ENCODE results near the gene SLC12A2.

Gene SLC12A2

GRCh38 chr5:128118214-128118613 is 34.6 kb downstream of the SLC12A2 start:
- H3K9me3 Mint-ChIP-seq: peaks cover 6% of the 10 kb centered on the region
- H3K27ac Mint-ChIP-seq: no peak overlapping the region
- H3K27me3 Mint-ChIP-seq: no peaks in the 10 kb centered on the region
- H3K36me3 Mint-ChIP-seq: peaks cover 34% of the 10 kb centered on the region
- H3K4me1 Mint-ChIP-seq: no peaks in the 10 kb centered on the region
- no peak overlapping the region for H3K4me3 Mint-ChIP-seq

- peaks cover 11% of the 10 kb centered on the region for H3K36me3 Mint-ChIP-seq
- no peaks in the 10 kb centered on the region for H3K9me3 Mint-ChIP-seq
- no peaks in the 10 kb centered on the region for H3K4me1 Mint-ChIP-seq
- H3K27me3 Mint-ChIP-seq: no peaks in the 10 kb centered on the region
- H3K4me3 Mint-ChIP-seq: no peak overlapping the region
- H3K27ac Mint-ChIP-seq: no peak overlapping the region
Observed at GRCh38 chr5:128121651-128122050, 38.1 kb downstream of the SLC12A2 start.

GRCh38 chr5:128123936-128124335 is 40.4 kb downstream of the SLC12A2 start:
- Mint-ChIP-seq H3K4me1 (no peaks in the 10 kb centered on the region), H3K27ac (no peak overlapping the region), H3K36me3 (peaks cover 3% of the 10 kb centered on the region), H3K4me3 (no peak overlapping the region), H3K27me3 (no peaks in the 10 kb centered on the region), H3K9me3 (no peaks in the 10 kb centered on the region)

GRCh38 chr5:128126241-128126640 is 42.7 kb downstream of the SLC12A2 start:
- Mint-ChIP-seq H3K4me3 (no peak overlapping the region), H3K4me1 (no peaks in the 10 kb centered on the region), H3K27ac (no peak overlapping the region), H3K36me3 (peaks cover 8% of the 10 kb centered on the region), H3K27me3 (no peaks in the 10 kb centered on the region), H3K9me3 (no peaks in the 10 kb centered on the region)

DNA sequence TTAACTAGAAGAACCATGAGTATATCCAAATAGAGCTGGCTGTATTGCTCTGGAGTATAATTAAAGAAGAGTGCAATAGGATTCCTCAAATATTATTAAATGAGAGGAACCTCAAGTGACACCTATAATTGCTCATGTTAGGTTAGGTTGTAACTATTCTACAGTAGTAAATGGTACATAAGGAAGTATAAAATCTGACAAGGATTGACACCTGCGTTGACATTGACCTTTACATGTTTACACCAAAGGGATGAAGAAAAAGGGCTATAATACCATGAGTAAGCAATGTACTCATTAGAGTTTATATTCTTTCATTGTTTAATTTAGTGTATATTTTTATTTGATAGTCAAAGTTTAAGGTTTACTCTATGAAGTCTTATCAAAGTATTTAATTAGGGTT is 48.9 kb downstream of the SLC12A2 start:
- Mint-ChIP-seq H3K36me3 (peaks cover 31% of the 10 kb centered on the region), H3K27ac (no peak overlapping the region), H3K4me1 (no peaks in the 10 kb centered on the region), H3K27me3 (no peaks in the 10 kb centered on the region), H3K4me3 (no peak overlapping the region), H3K9me3 (no peaks in the 10 kb centered on the region)

GRCh38 chr5:128135286-128135685 is 51.7 kb downstream of the SLC12A2 start:
- Mint-ChIP-seq H3K9me3 (no peaks in the 10 kb centered on the region), H3K4me3 (no peak overlapping the region), H3K36me3 (peaks cover 37% of the 10 kb centered on the region), H3K4me1 (no peaks in the 10 kb centered on the region), H3K27ac (no peak overlapping the region), H3K27me3 (no peaks in the 10 kb centered on the region)

- Mint-ChIP-seq H3K9me3 (no peaks in the 10 kb centered on the region), H3K4me3 (no peak overlapping the region)
Observed at GRCh38 chr5:128143911-128144310, 60.3 kb downstream of the SLC12A2 start.

DNA sequence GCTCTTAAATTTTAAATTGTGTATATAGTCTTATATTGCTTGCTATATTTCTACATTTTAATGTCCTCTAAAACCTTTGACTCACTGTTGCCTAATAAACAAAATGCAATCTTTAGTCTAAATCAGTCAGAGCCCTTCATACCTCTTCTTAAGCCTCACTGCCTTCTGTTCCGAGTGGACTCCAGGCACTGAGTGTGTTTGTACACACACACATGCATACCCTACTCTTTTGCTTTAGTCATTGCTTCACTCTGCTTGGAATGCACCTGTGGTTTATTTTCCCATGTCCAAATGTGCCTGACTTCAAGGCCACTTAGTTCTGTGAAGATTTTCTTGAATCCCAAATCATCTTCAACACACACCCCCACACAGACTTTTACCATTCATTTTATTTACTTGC is 60.9 kb downstream of the SLC12A2 start:
- Mint-ChIP-seq H3K27me3 (no peaks in the 10 kb centered on the region), H3K4me1 (no peaks in the 10 kb centered on the region), H3K9me3 (no peaks in the 10 kb centered on the region), H3K27ac (no peak overlapping the region), H3K4me3 (no peak overlapping the region), H3K36me3 (peaks cover 17% of the 10 kb centered on the region)

More at GRCh38 chr5:128143911-128144310, 60.3 kb downstream of the SLC12A2 start:
- Mint-ChIP-seq H3K27ac (no peak overlapping the region), H3K36me3 (peaks cover 13% of the 10 kb centered on the region), H3K4me1 (no peaks in the 10 kb centered on the region), H3K27me3 (no peaks in the 10 kb centered on the region)

- H3K27ac Mint-ChIP-seq: no peak overlapping the region
- no peak overlapping the region for H3K4me3 Mint-ChIP-seq
- no peaks in the 10 kb centered on the region for H3K9me3 Mint-ChIP-seq
- no peaks in the 10 kb centered on the region for H3K4me1 Mint-ChIP-seq
- no peaks in the 10 kb centered on the region for H3K27me3 Mint-ChIP-seq
- H3K36me3 Mint-ChIP-seq: peaks cover 18% of the 10 kb centered on the region
Observed at GRCh38 chr5:128146671-128147070, 63.1 kb downstream of the SLC12A2 start.

DNA sequence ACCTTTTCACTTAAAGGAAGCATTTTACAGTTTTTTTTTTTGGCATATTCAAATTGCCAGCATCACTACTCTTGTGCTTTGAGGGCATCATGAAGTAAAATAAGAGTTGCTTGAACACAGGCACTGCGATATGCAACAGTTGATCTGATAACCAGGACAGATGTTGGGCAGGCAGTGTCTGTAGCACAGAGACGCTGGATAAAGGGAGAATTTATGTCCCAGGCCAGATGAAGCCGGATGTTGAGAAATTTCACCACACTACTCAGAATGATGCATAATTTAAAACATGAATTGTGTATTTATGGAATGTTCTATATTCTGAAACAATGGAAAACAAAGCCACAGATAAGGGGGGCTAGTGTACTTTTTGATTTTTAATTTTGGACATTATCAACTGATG is 71.4 kb downstream of the SLC12A2 start:
- no peak overlapping the region for H3K4me3 Mint-ChIP-seq
- no peak overlapping the region for H3K27ac Mint-ChIP-seq
- H3K4me1 Mint-ChIP-seq: no peaks in the 10 kb centered on the region
- no peaks in the 10 kb centered on the region for H3K9me3 Mint-ChIP-seq
- H3K27me3 Mint-ChIP-seq: no peaks in the 10 kb centered on the region
- H3K36me3 Mint-ChIP-seq: peaks cover 37% of the 10 kb centered on the region

DNA sequence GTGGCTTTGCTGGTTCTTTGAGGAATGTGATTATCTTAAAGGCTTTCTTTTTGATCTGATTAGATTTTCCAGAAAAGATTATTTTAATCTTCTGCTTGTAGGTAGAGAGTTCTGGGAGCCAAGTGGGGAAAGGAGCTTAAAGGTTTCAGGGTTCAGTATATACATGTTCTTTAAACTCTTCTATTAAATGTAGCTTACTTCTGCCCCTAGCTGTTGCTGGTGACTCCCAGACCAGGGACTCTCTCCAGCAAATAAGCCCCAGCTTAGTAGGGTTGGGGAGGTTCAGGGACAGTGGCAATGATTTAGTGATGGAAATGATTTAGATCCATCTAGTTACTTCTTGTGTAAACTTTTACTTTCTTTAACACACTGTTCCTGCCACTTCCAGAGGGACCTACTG is 72.2 kb downstream of the SLC12A2 start:
- no peak overlapping the region for H3K4me3 Mint-ChIP-seq
- H3K27ac Mint-ChIP-seq: no peak overlapping the region
- H3K4me1 Mint-ChIP-seq: no peaks in the 10 kb centered on the region
- H3K36me3 Mint-ChIP-seq: peaks cover 42% of the 10 kb centered on the region
- H3K27me3 Mint-ChIP-seq: no peaks in the 10 kb centered on the region
- no peaks in the 10 kb centered on the region for H3K9me3 Mint-ChIP-seq

DNA sequence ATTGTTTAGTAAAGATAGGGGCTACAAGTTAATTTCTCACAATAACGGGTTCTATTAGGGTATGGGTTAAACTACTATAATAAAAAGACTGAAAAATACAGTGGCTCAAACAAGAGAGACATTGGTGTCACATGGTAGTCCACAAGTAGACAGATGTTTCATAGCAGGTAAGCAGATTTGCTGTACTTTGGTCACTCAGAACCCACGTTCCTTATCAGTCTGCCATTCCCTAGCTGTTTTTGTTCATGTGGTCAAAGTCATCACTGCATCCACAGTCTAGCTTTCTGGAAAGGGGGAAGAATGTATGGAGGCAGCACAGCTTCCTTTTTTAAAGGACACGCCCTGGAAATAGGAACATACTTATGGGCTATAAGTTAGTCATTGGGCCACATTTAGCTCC is 73.0 kb downstream of the SLC12A2 start:
- no peak overlapping the region for H3K4me3 Mint-ChIP-seq
- no peaks in the 10 kb centered on the region for H3K9me3 Mint-ChIP-seq
- H3K27ac Mint-ChIP-seq: no peak overlapping the region
- no peaks in the 10 kb centered on the region for H3K27me3 Mint-ChIP-seq
- H3K36me3 Mint-ChIP-seq: peaks cover 40% of the 10 kb centered on the region
- no peaks in the 10 kb centered on the region for H3K4me1 Mint-ChIP-seq

DNA sequence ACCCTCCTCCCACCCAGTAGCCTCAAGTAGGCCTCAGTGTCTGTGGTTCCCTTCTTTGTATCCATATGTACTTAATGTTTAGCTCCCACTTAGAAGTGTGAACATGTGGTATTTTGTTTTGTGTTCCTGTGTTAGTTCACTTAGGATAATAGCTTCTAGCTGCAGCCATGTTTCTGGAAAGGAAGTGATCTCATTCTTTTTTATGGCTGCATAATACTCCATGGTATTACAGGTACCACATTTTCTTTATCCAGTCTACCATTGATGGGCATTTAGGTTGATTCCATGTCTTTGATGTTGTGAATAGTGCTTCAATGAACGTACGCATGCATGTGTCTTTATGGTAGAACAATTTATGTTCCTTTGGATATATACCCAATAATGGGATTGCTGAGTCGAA is 74.8 kb downstream of the SLC12A2 start:
- H3K4me1 Mint-ChIP-seq: no peaks in the 10 kb centered on the region
- H3K36me3 Mint-ChIP-seq: peaks cover 42% of the 10 kb centered on the region
- no peak overlapping the region for H3K4me3 Mint-ChIP-seq
- H3K9me3 Mint-ChIP-seq: no peaks in the 10 kb centered on the region
- H3K27ac Mint-ChIP-seq: no peak overlapping the region
- H3K27me3 Mint-ChIP-seq: no peaks in the 10 kb centered on the region

GRCh38 chr5:128163991-128164390 is 80.4 kb downstream of the SLC12A2 start:
- no peak overlapping the region for H3K27ac Mint-ChIP-seq
- H3K27me3 Mint-ChIP-seq: no peaks in the 10 kb centered on the region
- no peaks in the 10 kb centered on the region for H3K9me3 Mint-ChIP-seq
- H3K4me1 Mint-ChIP-seq: no peaks in the 10 kb centered on the region
- no peak overlapping the region for H3K4me3 Mint-ChIP-seq
- H3K36me3 Mint-ChIP-seq: peaks cover 29% of the 10 kb centered on the region

DNA sequence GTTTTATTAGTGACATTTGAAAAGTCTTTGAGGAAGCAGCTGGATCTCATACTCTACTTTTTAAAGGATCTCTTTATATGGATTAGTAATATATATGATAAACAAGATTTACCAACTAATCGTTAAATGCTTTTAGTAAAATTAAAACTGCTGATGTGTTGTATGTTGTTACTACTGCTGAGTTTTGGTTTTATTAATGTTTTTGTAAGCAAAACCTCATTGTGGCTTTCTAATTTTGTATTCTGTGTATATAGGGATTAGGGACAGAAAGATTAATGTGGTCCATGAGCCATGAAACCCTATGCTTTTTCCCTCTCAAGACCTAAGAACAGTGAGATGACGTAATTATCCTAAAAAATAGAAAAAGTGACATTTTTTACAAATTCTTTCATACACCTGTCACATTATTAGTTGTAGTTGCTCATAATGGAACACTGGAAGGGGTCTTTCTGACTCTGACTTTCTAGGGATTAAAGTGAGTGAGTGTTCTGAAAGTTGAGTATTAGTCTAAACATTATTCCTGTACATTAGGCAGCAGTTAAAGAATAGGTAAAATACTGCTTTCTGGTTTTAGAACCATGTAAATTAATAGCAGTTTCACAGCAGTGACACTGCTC is 85.9 kb downstream of the SLC12A2 start:
- no peaks in the 10 kb centered on the region for H3K27me3 Mint-ChIP-seq
- H3K9me3 Mint-ChIP-seq: no peaks in the 10 kb centered on the region
- H3K36me3 Mint-ChIP-seq: peaks cover 14% of the 10 kb centered on the region
- H3K4me3 Mint-ChIP-seq: no peak overlapping the region
- H3K4me1 Mint-ChIP-seq: no peaks in the 10 kb centered on the region
- H3K27ac Mint-ChIP-seq: no peak overlapping the region

DNA sequence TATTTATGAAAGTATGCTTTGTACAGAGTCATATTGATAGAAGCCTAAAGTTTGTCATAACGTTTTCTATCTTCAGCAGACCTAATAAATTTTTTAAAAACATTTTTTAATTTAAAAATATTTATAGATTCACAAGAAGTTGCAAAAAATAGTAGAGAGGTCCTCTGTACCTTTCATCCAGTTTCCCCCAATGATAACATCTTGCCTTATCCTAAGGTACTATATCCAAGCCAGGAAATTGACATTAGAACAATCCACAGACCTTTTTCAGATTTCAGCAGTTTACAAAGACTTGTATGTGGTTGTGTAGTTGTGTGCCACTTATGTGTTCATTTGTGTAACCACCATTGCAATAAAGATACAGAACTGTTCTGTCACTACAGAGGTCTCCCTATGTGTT is 88.5 kb downstream of the SLC12A2 start:
- Mint-ChIP-seq H3K4me3 (no peak overlapping the region), H3K36me3 (peaks cover 7% of the 10 kb centered on the region), H3K4me1 (no peaks in the 10 kb centered on the region), H3K9me3 (no peaks in the 10 kb centered on the region), H3K27me3 (no peaks in the 10 kb centered on the region), H3K27ac (no peak overlapping the region)

GRCh38 chr5:128174951-128175350 is 91.4 kb downstream of the SLC12A2 start:
- H3K4me3 Mint-ChIP-seq: no peak overlapping the region
- no peaks in the 10 kb centered on the region for H3K27me3 Mint-ChIP-seq
- peaks cover 9% of the 10 kb centered on the region for H3K36me3 Mint-ChIP-seq
- H3K27ac Mint-ChIP-seq: no peak overlapping the region
- H3K4me1 Mint-ChIP-seq: no peaks in the 10 kb centered on the region
- no peaks in the 10 kb centered on the region for H3K9me3 Mint-ChIP-seq
